Uterus (tissue), 2 donors: Measurements from ENCODE around the gene LILRB5.
"Not testable (repeated sequence)": the region's sequence is repeated elsewhere in the genome, so short reads cannot be mapped to it uniquely, and the experiment has no call there.

Experiments
- CTCF ChIP-seq, 4 experiments: fragments of 200-600 bp in 2 of 4; fragments of 450-650 bp in 2 of 4; sonication (generic) in 2 of 4; IDR thresholded peaks; one replicate each; pipeline ENCODE4 v1.5.1; 2016 to 2019; ENCODE audit warnings: antibody characterized with exemption in 4 of 4, mild to moderate bottlenecking in 2 of 4, moderate library complexity in 1 of 4
- POLR2A ChIP-seq, 2 donors: fragments of 450-650 bp; IDR thresholded peaks; one replicate each; pipeline ENCODE4 v1.6.1; 2016; ENCODE audit warnings: antibody characterized with exemption in 2 of 2, mild to moderate bottlenecking in 1 of 2, moderate library complexity in 1 of 2

- not testable (repeated sequence) for TF ChIP-seq POLR2A, CTCF (IDR thresholded peaks at IDR 0.05)
Observed at GRCh38 chr19:54243809-54244208, 13.3 kb downstream of the LILRB5 start.
